ENCODE measurements around the gene ONECUT2. TPM values are rescaled to one million over a fixed set of nuclear protein-coding genes. Genes with fewer than 3 reads are reported as not detected.

ONECUT2 gene
- polyA plus RNA-seq, 2 donors, result under 0.01 TPM

DNA sequence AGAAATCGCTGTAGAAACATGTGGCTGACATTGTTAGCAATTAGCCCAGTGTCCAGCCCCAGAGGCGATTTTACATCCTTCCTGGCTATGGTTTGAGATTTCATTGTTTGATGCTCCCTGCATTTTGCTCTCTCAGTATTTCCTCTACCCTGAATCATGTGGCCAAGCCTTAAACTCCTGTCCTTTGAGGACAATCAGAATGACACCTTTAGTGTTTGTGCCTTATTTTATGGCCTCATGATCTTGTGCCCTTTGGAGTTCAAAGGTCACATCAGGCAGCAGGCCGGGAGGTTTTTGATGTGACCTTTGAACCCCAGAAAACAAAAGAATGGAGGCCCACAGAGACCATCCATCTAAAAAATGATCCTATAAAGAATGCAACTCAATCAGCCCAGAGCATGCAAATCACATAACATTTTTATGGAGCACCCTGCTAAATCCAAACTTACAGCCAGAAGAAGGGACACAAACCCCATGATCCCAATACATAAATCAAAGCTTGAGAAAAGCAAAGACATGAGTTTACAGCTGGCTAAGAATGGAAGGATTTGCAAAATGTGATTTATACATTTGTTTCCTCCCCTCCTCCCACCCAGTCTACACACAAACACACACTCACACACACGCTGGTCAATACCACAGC, 98.8 kb downstream of the ONECUT2 start:
- no peaks in the 10 kb centered on the region for H3K9me3 ChIP-seq (ENCODE audit: control insufficient read depth in 2 of 2, insufficient read depth in 1 of 2, low read depth in 1 of 2, low read length in 1 of 2)
- no peak overlapping the region for H3K27ac ChIP-seq (ENCODE audit: low read depth in 2 of 2, low read length in 1 of 2)
- no peaks in the 10 kb centered on the region for H3K4me1 ChIP-seq (ENCODE audit: control insufficient read depth in 2 of 2, insufficient read depth in 2 of 2, low read length in 1 of 2)
- 49 to 59% methylated on average over 4 of the region's 4 CpGs for WGBS, 2 donors
- no peak overlapping the region for H3K4me3 ChIP-seq (ENCODE audit: low read depth in 1 of 2, low read length in 2 of 2)
- no peaks in the 10 kb centered on the region for H3K27me3 ChIP-seq (ENCODE audit: control insufficient read depth in 1 of 2, insufficient read depth in 2 of 2, low read length in 2 of 2)
- H3K36me3 ChIP-seq (ENCODE audit: control insufficient read depth in 2 of 2, insufficient read depth in 2 of 2, low read length in 1 of 2), result no peaks in the 10 kb centered on the region

DNA sequence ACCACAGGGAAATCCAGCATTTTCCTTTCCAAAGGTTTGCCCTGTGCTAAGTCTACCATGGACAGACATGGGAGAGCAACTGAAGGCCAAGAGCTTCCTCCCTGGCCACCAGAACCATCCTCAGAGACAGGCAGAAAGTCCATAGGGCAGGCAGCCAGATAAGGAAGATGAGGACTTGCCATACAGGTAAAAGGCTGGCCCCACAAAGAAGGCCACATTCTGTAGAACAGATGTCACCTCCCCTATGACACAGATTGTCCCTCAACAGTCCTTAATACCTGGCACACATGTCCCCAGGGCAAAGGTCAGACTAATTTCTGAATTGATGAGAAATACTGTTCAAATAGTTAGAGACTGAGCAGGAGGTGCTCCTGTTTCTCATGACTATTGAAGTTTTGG, 99.3 kb downstream of the ONECUT2 start:
- H3K27me3 ChIP-seq (ENCODE audit: control insufficient read depth in 1 of 2, insufficient read depth in 2 of 2, low read length in 2 of 2), result no peaks in the 10 kb centered on the region
- H3K27ac ChIP-seq (ENCODE audit: low read depth in 2 of 2, low read length in 1 of 2), result no peak overlapping the region
- H3K36me3 ChIP-seq (ENCODE audit: control insufficient read depth in 2 of 2, insufficient read depth in 2 of 2, low read length in 1 of 2), result no peaks in the 10 kb centered on the region
- H3K4me3 ChIP-seq (ENCODE audit: low read depth in 1 of 2, low read length in 2 of 2), result no peak overlapping the region
- H3K4me1 ChIP-seq (ENCODE audit: control insufficient read depth in 2 of 2, insufficient read depth in 2 of 2, low read length in 1 of 2), result no peaks in the 10 kb centered on the region
- no peaks in the 10 kb centered on the region for H3K9me3 ChIP-seq (ENCODE audit: control insufficient read depth in 2 of 2, insufficient read depth in 1 of 2, low read depth in 1 of 2, low read length in 1 of 2)

- WGBS, 2 donors, result 90 to 97% methylated on average over 3 of the region's 3 CpGs
- Histone ChIP-seq H3K9me3 (ENCODE audit: control insufficient read depth in 2 of 2, insufficient read depth in 1 of 2, low read depth in 1 of 2, low read length in 1 of 2) (no peaks in the 10 kb centered on the region), H3K4me3 (ENCODE audit: low read depth in 1 of 2, low read length in 2 of 2) (no peak overlapping the region), H3K27ac (ENCODE audit: low read depth in 2 of 2, low read length in 1 of 2) (no peak overlapping the region), H3K27me3 (ENCODE audit: control insufficient read depth in 1 of 2, insufficient read depth in 2 of 2, low read length in 2 of 2) (no peaks in the 10 kb centered on the region), H3K36me3 (ENCODE audit: control insufficient read depth in 2 of 2, insufficient read depth in 2 of 2, low read length in 1 of 2) (no peaks in the 10 kb centered on the region), H3K4me1 (ENCODE audit: control insufficient read depth in 2 of 2, insufficient read depth in 2 of 2, low read length in 1 of 2) (no peaks in the 10 kb centered on the region)
Observed at GRCh38 chr18:57538614-57539013, 103.4 kb downstream of the ONECUT2 start.

DNA sequence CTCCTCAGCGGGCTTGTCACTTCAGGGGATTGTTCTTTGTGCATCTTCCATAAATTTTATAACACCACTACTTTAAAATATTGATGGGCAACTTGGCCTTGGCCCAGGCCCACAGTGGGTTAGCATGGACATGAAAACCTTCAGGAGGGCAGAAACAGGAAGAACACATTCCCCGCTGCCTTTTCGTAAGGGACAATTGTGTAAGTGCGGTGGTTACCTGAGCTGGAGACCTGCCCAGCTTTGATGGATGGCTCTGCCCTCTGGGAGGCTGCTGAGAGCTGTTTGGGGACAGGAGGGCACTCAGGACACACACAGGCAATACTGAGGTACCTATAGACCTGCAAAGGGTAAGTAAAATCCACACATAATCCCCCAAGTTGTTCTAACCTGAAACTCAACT, 104.5 kb downstream of the ONECUT2 start:
- no peaks in the 10 kb centered on the region for H3K36me3 ChIP-seq (ENCODE audit: control insufficient read depth in 2 of 2, insufficient read depth in 2 of 2, low read length in 1 of 2)
- H3K27ac ChIP-seq (ENCODE audit: low read depth in 2 of 2, low read length in 1 of 2), result no peak overlapping the region
- 69 to 79% methylated on average over 4 of the region's 4 CpGs for WGBS, 2 donors
- no peak overlapping the region for H3K4me3 ChIP-seq (ENCODE audit: low read depth in 1 of 2, low read length in 2 of 2)
- H3K9me3 ChIP-seq (ENCODE audit: control insufficient read depth in 2 of 2, insufficient read depth in 1 of 2, low read depth in 1 of 2, low read length in 1 of 2), result no peaks in the 10 kb centered on the region
- no peaks in the 10 kb centered on the region for H3K27me3 ChIP-seq (ENCODE audit: control insufficient read depth in 1 of 2, insufficient read depth in 2 of 2, low read length in 2 of 2)
- no peaks in the 10 kb centered on the region for H3K4me1 ChIP-seq (ENCODE audit: control insufficient read depth in 2 of 2, insufficient read depth in 2 of 2, low read length in 1 of 2)

Other genes starting within 250 kb of the ONECUT2 start
- gene ST8SIA3, start 82.8 kb upstream of the ONECUT2 start, polyA plus RNA-seq, result not detected
- gene FECH, start 151.3 kb downstream of the ONECUT2 start, polyA plus RNA-seq, result 1 to 10 TPM; 3.4 to 9.2 TPM
- gene NARS1, start 186.5 kb downstream of the ONECUT2 start, polyA plus RNA-seq, result 10 to 100 TPM; 65.3 to 74.8 TPM

Data from esophagus (tissue), 2 donors.